ENCODE data around the gene TRDN. TPM values are rescaled to one million over a fixed set of nuclear protein-coding genes. Genes with fewer than 3 reads are reported as not detected.

The TRDN gene
- total and polyA plus RNA-seq, 7 donors: under 0.01 to 1.2 TPM; not detected in 5

DNA sequence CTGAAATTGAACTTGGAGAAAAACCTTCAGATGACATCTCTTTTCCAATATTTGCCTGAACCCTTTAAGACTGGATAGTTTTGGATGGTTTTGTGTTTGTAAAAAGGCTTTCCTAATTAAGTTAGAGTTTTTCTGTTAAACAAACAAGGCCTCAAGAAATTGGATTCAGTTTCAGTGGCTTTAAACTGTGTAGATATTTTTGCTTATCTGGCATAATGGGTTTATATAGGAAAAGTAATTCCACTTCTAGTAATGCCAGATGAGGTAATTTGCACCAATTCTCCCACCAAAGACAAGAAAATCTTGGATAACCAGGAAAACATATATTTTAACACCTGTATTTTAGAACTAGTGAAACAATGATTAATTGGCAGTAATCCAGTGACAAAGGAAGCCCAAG is 12.0 kb upstream of the TRDN start:
- Histone ChIP-seq H3K36me3 (no peaks in the 10 kb centered on the region), H3K4me1 (no peaks in the 10 kb centered on the region), H3K4me3 (no peak overlapping the region), H3K9me3 (no peaks in the 10 kb centered on the region), H3K27me3 (no peaks in the 10 kb centered on the region), H3K27ac (no peak overlapping the region)
- DNase-seq: no peak
- TF ChIP-seq EP300 (IDR thresholded peaks at IDR 0.05) (no peak), POLR2A (IDR thresholded peaks at IDR 0.05) (no peak)
- intact Hi-C loops (cut with DNase I): no loop called here

DNA sequence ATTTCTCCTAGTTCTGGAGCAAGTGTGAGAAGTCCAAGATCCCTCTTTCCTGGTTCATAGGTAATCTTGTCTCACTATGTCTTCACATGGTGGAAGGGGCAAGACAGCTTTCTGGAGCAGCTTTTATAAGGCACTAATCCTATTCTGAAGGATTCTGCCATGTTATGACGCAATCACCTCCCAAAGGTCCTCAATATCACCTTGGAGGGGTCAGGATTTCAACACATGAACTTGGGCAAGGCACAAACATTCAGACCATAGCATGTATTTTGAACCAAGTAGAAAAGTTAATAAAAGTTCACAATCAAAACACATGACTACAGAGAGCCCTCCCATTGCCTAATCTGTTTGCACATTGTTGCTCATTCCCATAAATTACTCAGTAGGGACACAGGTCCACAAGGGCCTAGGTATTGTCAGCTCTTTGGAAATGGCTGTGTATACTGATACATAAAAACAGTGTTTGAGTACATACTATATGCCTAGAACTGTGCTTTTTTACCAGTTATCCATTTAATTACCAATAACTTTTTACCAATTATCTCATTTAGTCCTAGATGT is 11.3 kb upstream of the TRDN start:
- intact Hi-C loops (cut with DNase I): no loop called here
- H3K4me1 ChIP-seq: no peaks in the 10 kb centered on the region
- no peak overlapping the region for H3K27ac ChIP-seq
- no peaks in the 10 kb centered on the region for H3K9me3 ChIP-seq
- 52 to 60% methylated on average over 1 of the region's 1 CpG for WGBS, 2 donors
- TF ChIP-seq POLR2AphosphoS5 (IDR thresholded peaks at IDR 0.05) (no peak), EP300 (IDR thresholded peaks at IDR 0.05) (no peak), POLR2A (IDR thresholded peaks at IDR 0.05) (no peak)
- TF ChIP-seq, protein P1, sequence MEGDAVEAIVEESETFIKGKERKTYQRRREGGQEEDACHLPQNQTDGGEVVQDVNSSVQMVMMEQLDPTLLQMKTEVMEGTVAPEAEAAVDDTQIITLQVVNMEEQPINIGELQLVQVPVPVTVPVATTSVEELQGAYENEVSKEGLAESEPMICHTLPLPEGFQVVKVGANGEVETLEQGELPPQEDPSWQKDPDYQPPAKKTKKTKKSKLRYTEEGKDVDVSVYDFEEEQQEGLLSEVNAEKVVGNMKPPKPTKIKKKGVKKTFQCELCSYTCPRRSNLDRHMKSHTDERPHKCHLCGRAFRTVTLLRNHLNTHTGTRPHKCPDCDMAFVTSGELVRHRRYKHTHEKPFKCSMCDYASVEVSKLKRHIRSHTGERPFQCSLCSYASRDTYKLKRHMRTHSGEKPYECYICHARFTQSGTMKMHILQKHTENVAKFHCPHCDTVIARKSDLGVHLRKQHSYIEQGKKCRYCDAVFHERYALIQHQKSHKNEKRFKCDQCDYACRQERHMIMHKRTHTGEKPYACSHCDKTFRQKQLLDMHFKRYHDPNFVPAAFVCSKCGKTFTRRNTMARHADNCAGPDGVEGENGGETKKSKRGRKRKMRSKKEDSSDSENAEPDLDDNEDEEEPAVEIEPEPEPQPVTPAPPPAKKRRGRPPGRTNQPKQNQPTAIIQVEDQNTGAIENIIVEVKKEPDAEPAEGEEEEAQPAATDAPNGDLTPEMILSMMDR (IDR thresholded peaks at IDR 0.05): no peak
- no peak for DNase-seq
- H3K27me3 ChIP-seq: no peaks in the 10 kb centered on the region
- H3K4me3 ChIP-seq: no peak overlapping the region
- no peaks in the 10 kb centered on the region for H3K36me3 ChIP-seq

DNA sequence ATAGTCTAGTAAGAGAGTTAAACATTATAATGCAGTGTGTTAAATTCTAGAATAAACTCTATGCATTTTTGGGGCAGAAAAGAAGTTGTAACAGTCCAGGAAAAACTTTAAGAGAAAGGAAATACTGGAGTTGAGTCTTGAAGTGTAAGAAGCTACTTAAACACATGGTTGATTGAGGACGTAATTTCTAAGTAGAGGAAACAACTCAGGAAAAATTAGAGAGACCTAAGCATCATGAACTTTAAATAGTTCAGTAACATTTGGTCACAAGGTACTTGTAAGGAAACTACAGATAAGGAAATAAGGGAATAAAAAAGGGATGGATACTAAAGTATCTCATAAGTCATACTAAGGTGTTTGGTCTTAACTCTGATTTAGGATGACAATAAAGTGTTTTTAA is 4.7 kb upstream of the TRDN start:
- no peaks in the 10 kb centered on the region for H3K27me3 ChIP-seq
- H3K27ac ChIP-seq: no peak overlapping the region
- TF ChIP-seq, protein P1 (IDR thresholded peaks at IDR 0.05): no peak
- TF ChIP-seq POLR2A (IDR thresholded peaks at IDR 0.05) (no peak), EP300 (IDR thresholded peaks at IDR 0.05) (no peak), POLR2AphosphoS5 (IDR thresholded peaks at IDR 0.05) (no peak)
- no peak overlapping the region for H3K4me3 ChIP-seq
- no peak for DNase-seq
- intact Hi-C loops (cut with DNase I): no loop called here
- no peaks in the 10 kb centered on the region for H3K36me3 ChIP-seq
- no peaks in the 10 kb centered on the region for H3K9me3 ChIP-seq
- H3K4me1 ChIP-seq: no peaks in the 10 kb centered on the region
- 65 to 76% methylated on average over 1 of the region's 1 CpG for WGBS, 2 donors

DNA sequence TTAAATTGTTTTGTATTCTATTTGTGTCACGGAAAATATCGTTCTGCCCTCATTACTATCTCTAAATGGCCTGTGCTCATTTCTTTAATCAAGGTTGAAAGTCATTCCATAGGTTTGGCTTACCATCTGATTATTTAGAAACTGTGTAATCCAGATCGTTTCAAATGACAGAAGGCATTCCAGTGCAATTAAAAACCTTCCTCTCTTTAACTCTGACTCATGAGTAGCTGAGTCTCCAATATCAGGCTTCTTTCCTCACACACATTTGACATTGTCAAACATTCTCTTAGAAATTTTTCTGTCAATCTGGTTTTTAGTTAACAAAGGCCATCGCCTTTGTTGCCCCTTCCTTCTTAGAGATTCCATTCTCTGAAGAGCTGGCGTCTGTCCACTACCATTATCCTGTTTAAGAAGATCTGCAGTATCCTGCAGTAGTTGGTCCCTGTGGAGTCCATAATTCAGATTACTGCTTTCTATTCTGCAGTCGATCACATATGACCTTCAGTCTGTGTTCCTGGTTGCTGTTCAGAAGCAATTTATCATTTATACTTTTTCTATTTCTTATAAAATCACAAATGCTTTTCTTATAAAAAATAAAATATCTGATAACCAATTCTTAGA is 3.9 kb upstream of the TRDN start:
- Histone ChIP-seq H3K4me1 (no peaks in the 10 kb centered on the region), H3K36me3 (no peaks in the 10 kb centered on the region), H3K4me3 (no peak overlapping the region), H3K27ac (no peak overlapping the region), H3K9me3 (no peaks in the 10 kb centered on the region), H3K27me3 (no peaks in the 10 kb centered on the region)
- intact Hi-C loops (cut with DNase I): no loop called here
- 76 to 82% methylated on average over 6 of the region's 6 CpGs for WGBS, 2 donors
- DNase-seq: no peak
- TF ChIP-seq, protein P1 (IDR thresholded peaks at IDR 0.05): no peak
- TF ChIP-seq EP300 (IDR thresholded peaks at IDR 0.05) (no peak), POLR2A (IDR thresholded peaks at IDR 0.05) (no peak), POLR2AphosphoS5 (IDR thresholded peaks at IDR 0.05) (no peak)

DNA sequence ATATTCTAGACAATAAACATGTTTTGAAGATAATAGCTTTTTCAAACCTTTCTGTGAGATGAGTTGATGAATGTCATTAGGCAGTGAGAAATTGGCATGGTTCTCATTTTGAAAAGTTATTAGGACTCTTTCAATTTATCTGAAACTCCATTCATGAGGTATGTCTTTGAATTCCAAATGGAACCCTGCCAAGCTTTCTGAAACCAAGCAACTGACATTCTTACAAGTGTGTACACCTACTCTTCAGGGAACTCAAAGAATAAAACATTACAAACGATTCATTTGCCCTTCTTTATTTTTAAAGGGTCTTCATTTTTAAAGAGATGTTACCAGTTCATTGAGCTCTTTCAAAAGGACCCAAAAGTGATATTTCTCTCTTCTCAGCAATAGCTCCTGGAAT is 2.1 kb upstream of the TRDN start:
- H3K4me3 ChIP-seq: no peak overlapping the region
- TF ChIP-seq POLR2AphosphoS5 (IDR thresholded peaks at IDR 0.05) (no peak), EP300 (IDR thresholded peaks at IDR 0.05) (no peak), POLR2A (IDR thresholded peaks at IDR 0.05) (no peak)
- TF ChIP-seq, protein P1 (IDR thresholded peaks at IDR 0.05): no peak
- no peaks in the 10 kb centered on the region for H3K9me3 ChIP-seq
- WGBS, 2 donors: 64 to 80% methylated on average over 1 of the region's 1 CpG
- no peaks in the 10 kb centered on the region for H3K36me3 ChIP-seq
- DNase-seq: no peak
- H3K27me3 ChIP-seq: no peaks in the 10 kb centered on the region
- no peaks in the 10 kb centered on the region for H3K4me1 ChIP-seq
- intact Hi-C loops (cut with DNase I): no loop called here
- no peak overlapping the region for H3K27ac ChIP-seq

Measured in sigmoid colon (tissue), 7 donors.